ENCODE data around the gene FAM72A.
"Not testable (repeated sequence)": the region's sequence is repeated elsewhere in the genome, so short reads cannot be mapped to it uniquely, and the experiment has no call there.

DNA sequence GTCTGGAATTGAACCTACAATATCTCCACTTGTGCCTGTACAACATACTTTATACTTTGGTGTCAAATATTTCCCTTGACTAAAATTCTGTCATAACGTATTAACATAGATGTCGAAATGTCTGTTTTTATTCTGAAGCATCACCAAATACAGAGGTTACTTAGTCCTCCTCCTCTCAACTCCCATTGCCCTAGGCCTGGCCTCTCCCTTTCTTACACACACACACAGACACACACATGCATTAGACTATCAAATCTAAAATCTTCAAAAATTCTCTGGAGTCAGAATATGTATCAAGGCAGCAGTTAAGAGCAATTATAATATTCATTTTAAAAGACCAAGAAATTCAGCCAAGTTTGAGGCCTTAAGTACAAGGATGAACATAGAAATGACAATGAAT, 7.5 kb downstream of the FAM72A start:
- TF ChIP-seq, protein P1, sequence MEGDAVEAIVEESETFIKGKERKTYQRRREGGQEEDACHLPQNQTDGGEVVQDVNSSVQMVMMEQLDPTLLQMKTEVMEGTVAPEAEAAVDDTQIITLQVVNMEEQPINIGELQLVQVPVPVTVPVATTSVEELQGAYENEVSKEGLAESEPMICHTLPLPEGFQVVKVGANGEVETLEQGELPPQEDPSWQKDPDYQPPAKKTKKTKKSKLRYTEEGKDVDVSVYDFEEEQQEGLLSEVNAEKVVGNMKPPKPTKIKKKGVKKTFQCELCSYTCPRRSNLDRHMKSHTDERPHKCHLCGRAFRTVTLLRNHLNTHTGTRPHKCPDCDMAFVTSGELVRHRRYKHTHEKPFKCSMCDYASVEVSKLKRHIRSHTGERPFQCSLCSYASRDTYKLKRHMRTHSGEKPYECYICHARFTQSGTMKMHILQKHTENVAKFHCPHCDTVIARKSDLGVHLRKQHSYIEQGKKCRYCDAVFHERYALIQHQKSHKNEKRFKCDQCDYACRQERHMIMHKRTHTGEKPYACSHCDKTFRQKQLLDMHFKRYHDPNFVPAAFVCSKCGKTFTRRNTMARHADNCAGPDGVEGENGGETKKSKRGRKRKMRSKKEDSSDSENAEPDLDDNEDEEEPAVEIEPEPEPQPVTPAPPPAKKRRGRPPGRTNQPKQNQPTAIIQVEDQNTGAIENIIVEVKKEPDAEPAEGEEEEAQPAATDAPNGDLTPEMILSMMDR (IDR thresholded peaks at IDR 0.05; ENCODE audit: low read depth, low read length, poor library complexity, severe bottlenecking), result not testable (repeated sequence)
- TF ChIP-seq EZH2phosphoT487 (IDR thresholded peaks at IDR 0.05; ENCODE audit: borderline replicate concordance, low read length), result not testable (repeated sequence)

Data from DOHH2 (cell line).